ENCODE data around the gene PPP6R2.
A peak's percentile ranks its signal among the peaks of the same experiment; 100 is the strongest.

Gene PPP6R2

GRCh38 chr22:50481045-50481439 is 137.9 kb downstream of the PPP6R2 start:
- no peak overlapping the region for H3K4me2 ChIP-seq
- H4K20me1 ChIP-seq (ENCODE audit: insufficient read depth): no peaks in the 10 kb centered on the region
- no peak overlapping the region for H3K9ac ChIP-seq
- no peaks in the 10 kb centered on the region for H3K27me3 ChIP-seq (ENCODE audit: insufficient read depth, low read depth)
- H3K4me1 ChIP-seq (ENCODE audit: low read depth, poor library complexity, severe bottlenecking): no peaks in the 10 kb centered on the region
- H3K79me2 ChIP-seq (ENCODE audit: insufficient read depth, low read depth): no peaks in the 10 kb centered on the region
- H2AFZ ChIP-seq (ENCODE audit: low read depth): peak overlapping the region; percentile 42; the same call in 1 of the 2 replicates
- TF ChIP-seq CTCF (conservative IDR thresholded peaks at IDR 0.05; ENCODE audit: low read depth, low read length): no peak
- H3K36me3 ChIP-seq (ENCODE audit: insufficient read depth): no peaks in the 10 kb centered on the region
- H3K27ac ChIP-seq: no peak overlapping the region
- no peak overlapping the region for H3K4me3 ChIP-seq (IDR thresholded peaks at IDR 0.05; ENCODE audit: insufficient read depth, low read depth, low read length)

GRCh38 chr22:50481440-50482106 is 138.4 kb downstream of the PPP6R2 start, which contains the start of gene ADM2:
TSS of gene ADM2 (plus strand) at chr22:50481543. CDS start at chr22:50481848, 305 bp downstream.
- Histone ChIP-seq H3K79me2 (ENCODE audit: insufficient read depth, low read depth) (no peaks in the 10 kb centered on the region), H3K4me3 (IDR thresholded peaks at IDR 0.05; ENCODE audit: insufficient read depth, low read depth, low read length) (no peak within 1 kb of the TSS), H3K9ac (peak within 1 kb of the TSS; percentile 38; the same call in 1 of the 2 replicates), H4K20me1 (ENCODE audit: insufficient read depth) (no peaks in the 10 kb centered on the region), H3K4me2 (peak within 1 kb of the TSS; percentile 42; the same call in 1 of the 2 replicates), H3K4me1 (ENCODE audit: low read depth, poor library complexity, severe bottlenecking) (no peaks in the 10 kb centered on the region), H3K27me3 (ENCODE audit: insufficient read depth, low read depth) (no peaks in the 10 kb centered on the region), H3K27ac (no peak within 1 kb of the TSS), H2AFZ (ENCODE audit: low read depth) (peak within 1 kb of the TSS; percentile 42; the same call in 1 of the 2 replicates), H3K36me3 (ENCODE audit: insufficient read depth) (no peaks in the 10 kb centered on the region)
- TF ChIP-seq CTCF (conservative IDR thresholded peaks at IDR 0.05; ENCODE audit: low read depth, low read length): no peak

GRCh38 chr22:50482107-50483074 is 139.3 kb downstream of the PPP6R2 start:
- no peak for TF ChIP-seq CTCF (conservative IDR thresholded peaks at IDR 0.05; ENCODE audit: low read depth, low read length)
- Histone ChIP-seq H3K79me2 (ENCODE audit: insufficient read depth, low read depth) (no peaks in the 10 kb centered on the region), H3K9ac (peak overlapping the region; percentile 38; the same call in 1 of the 2 replicates), H3K4me1 (ENCODE audit: low read depth, poor library complexity, severe bottlenecking) (no peaks in the 10 kb centered on the region), H3K36me3 (ENCODE audit: insufficient read depth) (no peaks in the 10 kb centered on the region), H3K27me3 (ENCODE audit: insufficient read depth, low read depth) (no peaks in the 10 kb centered on the region), H4K20me1 (ENCODE audit: insufficient read depth) (no peaks in the 10 kb centered on the region), H2AFZ (ENCODE audit: low read depth) (peak overlapping the region; percentile 42; the same call in 1 of the 2 replicates), H3K4me3 (IDR thresholded peaks at IDR 0.05; ENCODE audit: insufficient read depth, low read depth, low read length) (no peak overlapping the region), H3K4me2 (peak overlapping the region; percentile 42; the same call in 1 of the 2 replicates), H3K27ac (no peak overlapping the region)

- H4K20me1 ChIP-seq (ENCODE audit: insufficient read depth): no peaks in the 10 kb centered on the region
- no peak overlapping the region for H3K4me3 ChIP-seq (IDR thresholded peaks at IDR 0.05; ENCODE audit: insufficient read depth, low read depth, low read length)
- H3K4me1 ChIP-seq (ENCODE audit: low read depth, poor library complexity, severe bottlenecking): no peaks in the 10 kb centered on the region
- no peak overlapping the region for H3K4me2 ChIP-seq
- H3K79me2 ChIP-seq (ENCODE audit: insufficient read depth, low read depth): no peaks in the 10 kb centered on the region
- TF ChIP-seq CTCF (conservative IDR thresholded peaks at IDR 0.05; ENCODE audit: low read depth, low read length): no peak
- no peak overlapping the region for H3K27ac ChIP-seq
- no peaks in the 10 kb centered on the region for H3K36me3 ChIP-seq (ENCODE audit: insufficient read depth)
- no peak overlapping the region for H2AFZ ChIP-seq (ENCODE audit: low read depth)
- no peak overlapping the region for H3K9ac ChIP-seq
- no peaks in the 10 kb centered on the region for H3K27me3 ChIP-seq (ENCODE audit: insufficient read depth, low read depth)
Measured at GRCh38 chr22:50483106-50483505, 140.0 kb downstream of the PPP6R2 start.
